H1 (cell line): ENCODE data around the gene JAK2. TPM values are rescaled to one million over a fixed set of nuclear protein-coding genes. Genes with fewer than 3 reads are reported as not detected.

Source experiments
- BCL11A ChIP-seq, 2 experiments: IDR thresholded peaks; one replicate each; pipeline ENCODE4 v1.6.1; 2011; ENCODE audit warnings: low read depth in 2 of 2, low read length in 2 of 2, mild to moderate bottlenecking in 2 of 2
- CHD2 ChIP-seq: IDR thresholded peaks from 2 replicates; pipeline ENCODE4 v1.6.1; 2012; ENCODE audit warnings: low read length, improper control_type of control experiment
- CHD7 ChIP-seq: fragments of 300-600 bp; sonication (generic); IDR thresholded peaks from 2 replicates; pipeline ENCODE4 v1.7.1; 2012; ENCODE audit warnings: low read length, moderate library complexity, mild to moderate bottlenecking, inconsistent platforms; ENCODE audit not compliant: insufficient replicate concordance
- GABPA ChIP-seq: IDR thresholded peaks from 2 replicates; pipeline ENCODE4 v1.6.1; 2011; ENCODE audit warnings: mild to moderate bottlenecking, low read length, moderate library complexity, borderline replicate concordance; ENCODE audit not compliant: insufficient read depth
- HDAC2 ChIP-seq, 2 experiments: fragments of 300-600 bp in 1 of 2; sonication (generic) in 1 of 2; IDR thresholded peaks; 2 replicates each; pipeline ENCODE4 v1.6.1; 2011 to 2012; ENCODE audit warnings: low read depth in 2 of 2, low read length in 2 of 2, mild to moderate bottlenecking in 2 of 2, moderate library complexity in 2 of 2, borderline replicate concordance in 1 of 2, inconsistent platforms in 1 of 2
- HDAC6 ChIP-seq: IDR thresholded peaks from one replicate; pipeline ENCODE4 v1.7.1; 2012; ENCODE audit warnings: low read depth, mild to moderate bottlenecking, inconsistent platforms, low read length, moderate library complexity
- KDM4A ChIP-seq: IDR thresholded peaks from one replicate; pipeline ENCODE4 v1.7.1; 2012; ENCODE audit warnings: low read depth, mild to moderate bottlenecking, moderate library complexity, low read length, inconsistent platforms; ENCODE audit not compliant: severe bottlenecking
- MAX ChIP-seq: IDR thresholded peaks from 2 replicates; pipeline ENCODE4 v1.6.1; 2012; ENCODE audit warnings: inconsistent platforms
- RBBP5 ChIP-seq: IDR thresholded peaks from 2 replicates; pipeline ENCODE4 v1.7.1; 2012; ENCODE audit warnings: low read depth, mild to moderate bottlenecking, inconsistent platforms, low read length, moderate library complexity, borderline replicate concordance
- SIX5 ChIP-seq: IDR thresholded peaks from 2 replicates; pipeline ENCODE4 v1.6.1; 2011; ENCODE audit warnings: mild to moderate bottlenecking, low read depth, low read length
- SUZ12 ChIP-seq: fragments of 200-600 bp; sonication (generic); IDR thresholded peaks from 2 replicates; pipeline ENCODE4 v1.6.1; 2012; ENCODE audit warnings: mild to moderate bottlenecking, inconsistent platforms, low read length, moderate library complexity, mixed read lengths
- polyA plus RNA-seq, 7 experiments: library from polyadenylated mRNA; depleted of rRNA in 3 of 7; stranded (reverse) in 5 of 7; unstranded in 2 of 7; fragments of >200 nt in 5 of 7; fragments of 200-250 nt in 2 of 7; gene quantifications; 1 replicate in 5 of 7; 2 replicates in 1 of 7; 4 replicates in 1 of 7; pipeline versions ENCODE4 v1.2.1 to v1.2.3, GENCODE V29; 2011 to 2013; ENCODE audit warnings: missing spikeins in 2 of 7, mixed read lengths in 2 of 7
- total RNA-seq: library from RNA; stranded (reverse); fragmentation: NEBNext Ultra II Directional; extraction: Animal tissue kit (Norgen Biotek cat#: 25700); gene quantifications from 2 replicates; pipeline ENCODE4 v1.2.1, GENCODE V29; 2021

The JAK2 gene
- total and polyA plus RNA-seq, 2 of the 8 experiments (the other 6 are each of a cell fraction or from before 2014, with no cell fraction given): 0.50 to 2.1 TPM

GRCh38 chr9:4997196-4997595 is 12.1 kb downstream of the JAK2 start (continued):
- TF ChIP-seq CHD7 (no peak), HDAC6 (no peak), SIX5 (no peak), BCL11A (IDR thresholded peaks at IDR 0.05; ENCODE audit: low read depth in 2 of 2, low read length in 2 of 2) (no peak), MAX (no peak), GABPA (no peak), RBBP5 (no peak), HDAC2 (IDR thresholded peaks at IDR 0.05; ENCODE audit: borderline replicate concordance in 1 of 2, low read depth in 2 of 2, low read length in 2 of 2) (no peak), SUZ12 (no peak), CHD2 (no peak), KDM4A (no peak)
